Colonic mucosa (tissue), 4 donors: Measurements from ENCODE around the gene TRAK1. TPM values are rescaled to one million over a fixed set of nuclear protein-coding genes. Genes with fewer than 3 reads are reported as not detected.

Experiments used
- DNase-seq: peaks from one replicate; pipeline ENCODE4 v3.0.0-alpha.2; 2020
- H3K27ac ChIP-seq: fragments of 200-600 bp; one replicate; pipeline ENCODE4 v1.8.0; 2021
- H3K27me3 ChIP-seq: fragments of 200-600 bp; one replicate; pipeline ENCODE4 v1.8.0; 2021
- H3K36me3 ChIP-seq: fragments of 200-600 bp; one replicate; pipeline ENCODE4 v1.8.0; 2021
- H3K4me1 ChIP-seq: fragments of 200-600 bp; one replicate; pipeline ENCODE4 v1.8.0; 2021; ENCODE audit warnings: mild to moderate bottlenecking
- H3K4me3 ChIP-seq: fragments of 200-600 bp; one replicate; pipeline ENCODE4 v1.8.0; 2021
- H3K9ac ChIP-seq, 2 donors: one replicate each; pipeline ENCODE4 v1.7.0; 2013; ENCODE audit warnings: control low read depth in 2 of 2, low read depth in 2 of 2, low read length in 2 of 2
- H3K9me3 ChIP-seq: fragments of 200-600 bp; one replicate; pipeline ENCODE4 v1.8.0; 2021
- CTCF ChIP-seq: fragments of 200-600 bp; IDR thresholded peaks from one replicate; pipeline ENCODE4 v1.8.0; 2022; ENCODE audit warnings: antibody characterized with exemption, mild to moderate bottlenecking
- intact Hi-C: fragments of 100-400 bp; cut with DNase I; formaldehyde crosslinking; loops from one replicate; pipeline ENCODE4 v1.14.1; 2022
- total RNA-seq, 2 donors: library from RNA; stranded (reverse); fragmentation: NEBNext Ultra II Directional in 1 of 2; extraction: Animal tissue kit (Norgen Biotek cat#: 25700) in 1 of 2; gene quantifications; one replicate each; pipeline ENCODE4 v1.2.1, GENCODE V29; 2021
- donor health status: healthy.
- donor health status: DM: no; HTN: no; CAD: no.
- donor health status: DM: no; HTN: no; CAD: no.

Gene TRAK1
- total RNA-seq, 2 donors from 2014 or later: 58.9 to 70.3 TPM

DNA sequence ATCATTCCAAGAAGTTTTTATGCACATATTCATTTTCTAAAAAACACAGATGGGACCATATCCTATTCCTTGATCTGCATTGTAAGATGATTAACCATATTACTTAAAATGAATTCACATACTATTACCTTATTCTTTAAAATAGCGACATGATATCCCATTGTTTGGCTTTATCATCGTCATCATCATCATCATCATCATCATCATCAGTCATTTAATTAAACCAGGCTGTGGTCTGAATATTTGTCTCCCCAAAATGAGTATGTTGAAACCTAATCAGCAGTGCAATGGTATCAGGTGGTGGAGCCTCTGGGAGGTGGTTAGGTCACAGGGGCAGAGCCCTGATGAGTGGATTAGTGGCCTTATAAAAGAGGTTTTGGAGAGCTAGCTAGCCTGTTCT is 4.4 kb downstream of the TRAK1 start:
- intact Hi-C loops: loop anchor here (5.0 kb wide), 3 partner anchors 83 to 198 kb away; partner anchors contain the start of gene ULK4
- Histone ChIP-seq H3K9ac (no peak overlapping the region), H3K27me3 (no peaks in the 10 kb centered on the region), H3K4me1 (no peaks in the 10 kb centered on the region), H3K36me3 (no peaks in the 10 kb centered on the region), H3K4me3 (no peak overlapping the region), H3K9me3 (no peaks in the 10 kb centered on the region), H3K27ac (no peak overlapping the region)
- no peak for TF ChIP-seq CTCF
- no peak for DNase-seq

DNA sequence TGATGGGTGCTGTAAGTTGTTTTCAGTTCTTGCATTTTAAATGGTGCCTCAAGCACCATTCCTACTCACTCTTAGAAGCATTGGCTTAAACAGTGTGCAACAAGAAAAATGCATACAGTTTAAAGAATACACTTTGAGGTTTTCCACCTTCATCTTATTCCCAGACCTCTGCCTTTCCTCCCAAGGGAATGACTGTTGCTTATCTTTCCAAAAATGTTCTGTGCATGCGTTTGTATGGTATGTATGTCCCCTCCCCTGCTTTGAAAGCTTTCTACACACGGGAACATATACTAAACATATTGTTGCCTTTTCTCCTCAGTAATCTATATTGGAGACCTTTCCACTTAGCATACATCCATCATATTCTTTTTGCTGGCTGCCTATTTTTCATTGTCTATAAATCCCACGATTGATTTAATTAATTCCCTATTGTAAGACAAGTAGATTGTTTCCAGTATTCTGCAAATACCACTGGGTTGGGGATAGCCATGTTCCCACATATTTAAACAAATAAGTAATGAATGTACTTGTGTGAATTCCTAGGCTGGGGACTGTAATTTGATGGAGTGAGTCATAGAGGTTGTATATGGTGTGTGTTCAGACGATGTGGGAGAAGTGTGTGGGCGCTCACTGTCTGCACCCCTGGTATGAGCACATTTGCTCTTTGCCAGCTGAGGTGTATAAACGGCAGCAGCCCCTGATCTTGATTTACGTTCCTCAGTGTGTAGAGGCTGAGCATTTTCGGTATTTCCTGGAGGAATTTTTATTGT is 5.8 kb downstream of the TRAK1 start:
- no peaks in the 10 kb centered on the region for H3K4me1 ChIP-seq
- no peak overlapping the region for H3K9ac ChIP-seq
- intact Hi-C loops: loop anchor here (5.0 kb wide), 3 partner anchors 85 to 200 kb away; partner anchors contain the start of gene ULK4
- H3K27ac ChIP-seq: no peak overlapping the region
- TF ChIP-seq CTCF: no peak
- H3K36me3 ChIP-seq: no peaks in the 10 kb centered on the region
- H3K9me3 ChIP-seq: no peaks in the 10 kb centered on the region
- no peak overlapping the region for H3K4me3 ChIP-seq
- DNase-seq: no peak
- no peaks in the 10 kb centered on the region for H3K27me3 ChIP-seq

DNA sequence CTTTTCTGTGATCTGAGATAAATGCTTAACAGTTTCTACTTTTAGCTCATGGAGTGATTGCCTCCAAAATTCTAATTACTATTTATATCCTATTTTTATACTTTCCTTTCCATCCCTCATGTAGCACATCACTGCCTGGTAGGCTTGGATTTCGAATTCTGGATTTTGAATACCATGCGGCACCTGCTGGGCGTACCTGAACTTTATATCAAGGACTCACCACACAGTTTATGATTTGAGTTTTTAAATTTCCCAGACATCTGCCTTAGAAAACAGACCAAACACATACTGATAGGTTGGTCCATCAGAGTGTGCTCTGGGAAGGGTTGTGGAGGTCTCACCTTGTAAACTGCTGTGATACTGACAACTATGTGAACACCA is 6.4 kb downstream of the TRAK1 start:
- intact Hi-C loops: loop anchor here (5.0 kb wide), 3 partner anchors 85 to 200 kb away; partner anchors contain the start of gene ULK4
- no peaks in the 10 kb centered on the region for H3K4me1 ChIP-seq

GRCh38 chr3:42098171-42098570 is 7.0 kb downstream of the TRAK1 start:
- Histone ChIP-seq H3K36me3 (no peaks in the 10 kb centered on the region), H3K27ac (no peak overlapping the region), H3K9me3 (no peaks in the 10 kb centered on the region), H3K27me3 (no peaks in the 10 kb centered on the region), H3K4me3 (no peak overlapping the region), H3K4me1 (no peaks in the 10 kb centered on the region), H3K9ac (no peak overlapping the region)
- no peak for DNase-seq
- TF ChIP-seq CTCF: no peak
- intact Hi-C loops: loop anchor here (5.0 kb wide), 3 partner anchors 86 to 201 kb away; partner anchors contain the start of gene ULK4

More for the DNA sequence above, 6.4 kb downstream of the TRAK1 start:
- Histone ChIP-seq H3K27me3 (no peaks in the 10 kb centered on the region), H3K4me3 (no peak overlapping the region), H3K36me3 (no peaks in the 10 kb centered on the region), H3K27ac (no peak overlapping the region), H3K9me3 (no peaks in the 10 kb centered on the region), H3K9ac (no peak overlapping the region)
- no peak for DNase-seq
- no peak for TF ChIP-seq CTCF

DNA sequence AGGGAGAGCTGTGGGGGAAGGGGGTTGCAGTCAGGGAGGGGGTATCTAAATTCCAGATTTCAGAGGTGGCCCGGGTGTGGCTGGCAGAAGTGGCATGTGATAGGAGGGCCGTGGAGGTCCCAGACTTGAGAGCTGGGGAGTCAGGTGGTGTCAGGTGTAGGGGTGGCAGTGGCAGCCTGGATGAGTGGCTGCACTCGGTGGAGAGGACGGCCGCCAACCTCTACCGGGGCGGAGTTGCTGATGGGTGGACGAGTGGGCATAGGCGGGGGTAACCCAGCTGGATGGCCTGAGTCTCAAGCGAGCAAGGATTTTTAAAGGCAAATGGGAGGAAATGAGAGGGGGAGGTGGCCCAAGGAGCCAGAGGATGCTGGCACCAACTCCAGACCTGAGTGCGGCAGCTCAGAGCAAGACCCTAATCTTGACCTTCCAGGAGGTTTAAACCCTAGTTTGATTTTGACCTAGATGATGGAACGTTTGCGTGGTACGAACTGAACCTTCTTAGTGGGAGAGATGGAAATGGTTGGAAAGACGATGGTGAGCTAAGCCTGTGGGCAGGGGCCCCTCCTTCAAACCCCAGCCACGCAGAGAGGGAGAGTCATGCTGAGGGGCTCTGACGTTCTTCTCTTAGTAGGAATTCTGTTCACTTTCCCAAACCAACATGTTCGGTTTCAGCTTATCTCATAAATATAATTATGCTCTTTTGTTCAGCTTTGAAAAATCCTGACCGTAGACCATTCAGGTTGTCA is 8.0 kb downstream of the TRAK1 start:
- intact Hi-C loops: loop anchor here (5.0 kb wide), 3 partner anchors 87 to 202 kb away; partner anchors contain the start of gene ULK4
- Histone ChIP-seq H3K27ac (no peak overlapping the region), H3K9ac (no peak overlapping the region), H3K4me3 (no peak overlapping the region), H3K4me1 (no peaks in the 10 kb centered on the region), H3K36me3 (no peaks in the 10 kb centered on the region), H3K27me3 (no peaks in the 10 kb centered on the region), H3K9me3 (no peaks in the 10 kb centered on the region)
- DNase-seq: no peak
- TF ChIP-seq CTCF: no peak
